HCT116 (cell line): ENCODE measurements around the gene IGSF21. TPM values are rescaled to one million over a fixed set of nuclear protein-coding genes. Genes with fewer than 3 reads are reported as not detected.

Source experiments
- ATAC-seq: fragments of 200-7000 bp; cut with Tn5 transposase; 2 replicates; pipeline ENCODE4 v1.9.1; 2020; ENCODE audit warnings: mild to moderate bottlenecking, moderate library complexity
- BruUV-seq: library from RNA; stranded (reverse); fragments of 400-500 nt; replicated peaks from 2 replicates; lab custom pipeline; 2021; lab: Mats Ljungman, UMichigan
- CTCF ChIA-PET: fragments of 300-600 bp; sonication (Branson Sonifier 250); formaldehyde crosslinking; loops from one replicate; lab custom pipeline; 2021; ENCODE audit warnings: antibody characterized with exemption; lab: Charles Lee
- POLR2A ChIA-PET: fragments of 300-600, 350-600 bp; sonication (Branson Sonifier 250); formaldehyde crosslinking; loops from one replicate; lab custom pipeline; 2021; ENCODE audit warnings: antibody characterized with exemption; lab: Charles Lee
- RAD21 ChIA-PET, 2 experiments: fragments of 300-600 bp; sonication (Branson Sonifier 250); formaldehyde crosslinking; loops; one replicate each; lab custom pipeline; 2023; ENCODE audit warnings: low total read pairs in 2 of 2; ENCODE audit not compliant: uncharacterized antibody in 2 of 2, unreplicated experiment in 2 of 2, low non-redundant PET in 1 of 2; lab: Charles Lee
- DNase-seq: peaks from one replicate; pipeline ENCODE4 v3.0.0-alpha.2; 2010; ENCODE audit warnings: low read depth, low spot score
- H2AFZ ChIP-seq: fragments of 200-600 bp; shearing (Covaris generic), sonication (generic); 2 replicates; pipeline ENCODE4 v1.6.1; 2017; ENCODE audit warnings: low read depth, mixed run types, mixed read lengths, antibody characterized with exemption, low read length; ENCODE audit not compliant: poor library complexity, severe bottlenecking
- H3K27ac ChIP-seq: 2 replicates; pipeline ENCODE4 v1.5.1; 2012; ENCODE audit warnings: low read depth, low read length
- H3K27me3 ChIP-seq: fragments of 200-600 bp; sonication (generic); 2 replicates; pipeline ENCODE4 v1.6.1; 2016; ENCODE audit warnings: mixed run types, low read length, mixed read lengths; ENCODE audit not compliant: insufficient read depth
- H3K36me3 ChIP-seq, 2 experiments: fragments of 200-500 bp in 1 of 2; fragments of 200-600 bp in 1 of 2; sonication (Bioruptor generic) in 1 of 2; sonication (generic) in 1 of 2; 2 replicates each; pipeline versions ENCODE4 v1.5.1 to v1.6.1; 2014 to 2016; ENCODE audit warnings: low read length in 2 of 2, inconsistent platforms in 1 of 2, mixed read lengths in 1 of 2, mixed run types in 1 of 2; ENCODE audit not compliant: insufficient read depth in 2 of 2, control insufficient read depth in 1 of 2
- H3K4me1 ChIP-seq, 2 experiments: fragments of 200-600 bp in 1 of 2; sonication (generic) in 1 of 2; 2 replicates each; pipeline versions ENCODE4 v1.5.1 to v1.6.1; 2012 to 2017; ENCODE audit warnings: low read length in 2 of 2, inconsistent platforms in 1 of 2, mild to moderate bottlenecking in 1 of 2, mixed read lengths in 1 of 2, mixed run types in 1 of 2, moderate library complexity in 1 of 2; ENCODE audit not compliant: insufficient read depth in 2 of 2, control insufficient read depth in 1 of 2
- H3K4me2 ChIP-seq: fragments of 200-600 bp; sonication (generic); 2 replicates; pipeline ENCODE4 v1.6.1; 2017; ENCODE audit warnings: mixed run types, low read length, mixed read lengths
- H3K4me3 ChIP-seq, 2 experiments: fragments of 200-600 bp in 1 of 2; sonication (generic) in 1 of 2; replicated peaks in 1 of 2; 2 replicates each; pipeline ENCODE4 v1.5.1; 2011 to 2016; ENCODE audit warnings: low read length in 2 of 2, control low read depth in 1 of 2, low read depth in 1 of 2, mild to moderate bottlenecking in 1 of 2, mixed read lengths in 1 of 2, mixed run types in 1 of 2
- H3K79me2 ChIP-seq: fragments of 200-600 bp; sonication (generic); 2 replicates; pipeline ENCODE4 v1.6.1; 2017; ENCODE audit warnings: mild to moderate bottlenecking, mixed run types, low read length, moderate library complexity, mixed read lengths; ENCODE audit not compliant: insufficient read depth
- H3K9ac ChIP-seq: fragments of 200-600 bp; sonication (generic); 2 replicates; pipeline ENCODE4 v1.6.1; 2016; ENCODE audit warnings: low read length, mixed read lengths
- H3K9me2 ChIP-seq: fragments of 200-600 bp; sonication (generic), shearing (Covaris generic); 2 replicates; pipeline ENCODE4 v1.6.1; 2017; ENCODE audit warnings: mixed run types, mild to moderate bottlenecking, moderate library complexity; ENCODE audit not compliant: insufficient read depth
- H3K9me3 ChIP-seq, 2 experiments: fragments of 200-500 bp in 1 of 2; fragments of 200-600 bp in 1 of 2; sonication (Bioruptor generic) in 1 of 2; sonication (generic) in 1 of 2; 2 replicates each; pipeline ENCODE4 v1.6.1; 2014 to 2017; ENCODE audit warnings: low read length in 2 of 2, mixed read lengths in 2 of 2, inconsistent platforms in 1 of 2, low read depth in 1 of 2, mild to moderate bottlenecking in 1 of 2, mixed run types in 1 of 2, moderate library complexity in 1 of 2; ENCODE audit not compliant: control insufficient read depth in 1 of 2, insufficient read depth in 1 of 2
- H4K20me1 ChIP-seq: fragments of 200-600 bp; sonication (generic), shearing (Covaris generic); 2 replicates; pipeline ENCODE4 v1.6.1; 2017; ENCODE audit warnings: mixed run types, mild to moderate bottlenecking, moderate library complexity; ENCODE audit not compliant: insufficient read depth
- CEBPB ChIP-seq: IDR thresholded peaks from 2 replicates; pipeline ENCODE4 v1.6.1; 2012; ENCODE audit warnings: low read depth
- EZH2phosphoT487 ChIP-seq: fragments of 200-600 bp; IDR thresholded peaks from 2 replicates; pipeline ENCODE4 v1.6.1; 2018; ENCODE audit warnings: antibody characterized with exemption, borderline replicate concordance
- SIN3A ChIP-seq: IDR thresholded peaks from 2 replicates; pipeline ENCODE4 v1.6.1; 2012; ENCODE audit warnings: low read depth
- SP1 ChIP-seq: IDR thresholded peaks from 2 replicates; pipeline ENCODE4 v1.6.1; 2012; ENCODE audit warnings: low read depth
- YY1 ChIP-seq: IDR thresholded peaks from 2 replicates; pipeline ENCODE4 v1.6.1; 2011; ENCODE audit warnings: low read length, low read depth, moderate library complexity, mild to moderate bottlenecking; ENCODE audit not compliant: insufficient replicate concordance; ENCODE audit errors: extremely low read depth
- ZNF274 ChIP-seq: fragments of 200-500 bp; sonication (Bioruptor generic); IDR thresholded peaks from 2 replicates; pipeline ENCODE4 v1.6.1; 2014; ENCODE audit warnings: mild to moderate bottlenecking, low read depth, low read length, inconsistent platforms
- intact Hi-C: fragments of 100-400 bp; cut with micrococcal nuclease; formaldehyde crosslinking; loops from 2 replicates; pipeline ENCODE4 v1.10.0; 2022
- total RNA-seq: library from RNA; stranded (reverse); gene quantifications from one replicate; pipeline ENCODE4 v1.2.1, GENCODE V29; 2021; ENCODE audit not compliant: unreplicated experiment
- TF ChIP-seq, protein P1 (sequence below): IDR thresholded peaks from 2 replicates; pipeline ENCODE4 v1.6.1; 2012
- TF ChIP-seq, protein P2 (sequence below): IDR thresholded peaks from 2 replicates; pipeline ENCODE4 v1.6.1; 2012; ENCODE audit warnings: low read depth
- TF ChIP-seq, protein P3 (sequence below): IDR thresholded peaks from 2 replicates; pipeline ENCODE4 v1.6.1; 2011; ENCODE audit warnings: mild to moderate bottlenecking, low read length, moderate library complexity; ENCODE audit not compliant: insufficient replicate concordance; ENCODE audit errors: extremely low read depth

Gene IGSF21
- total RNA-seq, 1 experiment from 2014 or later, result not detected

DNA sequence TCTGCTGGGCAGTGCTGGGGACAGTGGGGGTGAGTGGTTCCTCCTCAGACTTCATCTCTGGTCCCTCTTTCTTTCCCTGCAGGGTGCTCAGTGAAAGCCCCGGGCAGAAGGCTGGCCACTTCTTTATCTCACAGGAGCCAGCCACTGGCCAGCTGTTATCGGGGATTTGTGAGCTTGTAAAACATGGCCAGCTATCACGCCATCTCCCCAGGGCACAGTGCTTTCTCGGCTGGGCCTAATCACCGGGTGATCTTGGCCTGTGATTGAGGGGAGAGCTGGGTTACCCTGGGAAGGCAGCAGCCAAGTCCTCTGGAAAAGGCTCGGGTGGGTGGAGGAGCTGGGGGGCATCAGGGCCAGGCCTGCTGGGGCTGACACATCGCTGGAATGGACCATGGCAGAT, 83.0 kb downstream of the IGSF21 start:
- BruUV-seq, result no TSS peak

DNA sequence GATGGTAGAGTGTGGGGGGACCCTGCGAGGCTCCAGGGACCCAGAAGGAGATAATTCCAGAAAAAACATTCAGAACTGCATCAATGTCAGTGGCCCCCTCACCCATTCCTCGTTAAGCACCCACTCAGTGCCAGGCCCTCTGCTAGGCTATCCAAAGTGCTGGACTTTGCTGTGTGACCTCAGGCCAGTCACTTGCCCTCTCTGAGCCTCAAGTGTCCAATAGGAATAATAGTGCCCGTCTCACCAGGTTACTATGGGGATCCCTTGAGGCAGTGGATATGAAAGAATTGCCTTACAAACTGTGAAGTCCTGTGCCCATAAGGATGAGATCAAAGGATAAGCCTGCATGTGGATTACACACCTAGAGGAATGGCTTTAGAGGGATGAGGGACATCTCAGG, 83.4 kb downstream of the IGSF21 start:
- Histone ChIP-seq H3K36me3 (no peaks in the 10 kb centered on the region), H4K20me1 (no peaks in the 10 kb centered on the region), H3K4me2 (no peak overlapping the region), H3K9me2 (no peaks in the 10 kb centered on the region), H3K4me1 (no peaks in the 10 kb centered on the region), H3K27ac (no peak overlapping the region), H2AFZ (no peak overlapping the region), H3K9ac (no peak overlapping the region), H3K27me3 (peaks cover 63% of the 10 kb centered on the region), H3K4me3 (no peak overlapping the region), H3K79me2 (no peaks in the 10 kb centered on the region), H3K9me3 (no peaks in the 10 kb centered on the region)
- ChIA-PET RAD21 (no interaction called here), CTCF (no interaction called here), POLR2A (no interaction called here)
- BruUV-seq, result no TSS peak
- ATAC-seq, result no peak
- no peak for DNase-seq
- TF ChIP-seq, protein P1, sequence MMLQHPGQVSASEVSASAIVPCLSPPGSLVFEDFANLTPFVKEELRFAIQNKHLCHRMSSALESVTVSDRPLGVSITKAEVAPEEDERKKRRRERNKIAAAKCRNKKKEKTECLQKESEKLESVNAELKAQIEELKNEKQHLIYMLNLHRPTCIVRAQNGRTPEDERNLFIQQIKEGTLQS, result no peak
- TF ChIP-seq ZNF274 (no peak), SIN3A (no peak), YY1 (no peak), EZH2phosphoT487 (no peak), CEBPB (no peak)
- TF ChIP-seq, protein P2, sequence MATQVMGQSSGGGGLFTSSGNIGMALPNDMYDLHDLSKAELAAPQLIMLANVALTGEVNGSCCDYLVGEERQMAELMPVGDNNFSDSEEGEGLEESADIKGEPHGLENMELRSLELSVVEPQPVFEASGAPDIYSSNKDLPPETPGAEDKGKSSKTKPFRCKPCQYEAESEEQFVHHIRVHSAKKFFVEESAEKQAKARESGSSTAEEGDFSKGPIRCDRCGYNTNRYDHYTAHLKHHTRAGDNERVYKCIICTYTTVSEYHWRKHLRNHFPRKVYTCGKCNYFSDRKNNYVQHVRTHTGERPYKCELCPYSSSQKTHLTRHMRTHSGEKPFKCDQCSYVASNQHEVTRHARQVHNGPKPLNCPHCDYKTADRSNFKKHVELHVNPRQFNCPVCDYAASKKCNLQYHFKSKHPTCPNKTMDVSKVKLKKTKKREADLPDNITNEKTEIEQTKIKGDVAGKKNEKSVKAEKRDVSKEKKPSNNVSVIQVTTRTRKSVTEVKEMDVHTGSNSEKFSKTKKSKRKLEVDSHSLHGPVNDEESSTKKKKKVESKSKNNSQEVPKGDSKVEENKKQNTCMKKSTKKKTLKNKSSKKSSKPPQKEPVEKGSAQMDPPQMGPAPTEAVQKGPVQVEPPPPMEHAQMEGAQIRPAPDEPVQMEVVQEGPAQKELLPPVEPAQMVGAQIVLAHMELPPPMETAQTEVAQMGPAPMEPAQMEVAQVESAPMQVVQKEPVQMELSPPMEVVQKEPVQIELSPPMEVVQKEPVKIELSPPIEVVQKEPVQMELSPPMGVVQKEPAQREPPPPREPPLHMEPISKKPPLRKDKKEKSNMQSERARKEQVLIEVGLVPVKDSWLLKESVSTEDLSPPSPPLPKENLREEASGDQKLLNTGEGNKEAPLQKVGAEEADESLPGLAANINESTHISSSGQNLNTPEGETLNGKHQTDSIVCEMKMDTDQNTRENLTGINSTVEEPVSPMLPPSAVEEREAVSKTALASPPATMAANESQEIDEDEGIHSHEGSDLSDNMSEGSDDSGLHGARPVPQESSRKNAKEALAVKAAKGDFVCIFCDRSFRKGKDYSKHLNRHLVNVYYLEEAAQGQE, result no peak
- TF ChIP-seq, protein P3, sequence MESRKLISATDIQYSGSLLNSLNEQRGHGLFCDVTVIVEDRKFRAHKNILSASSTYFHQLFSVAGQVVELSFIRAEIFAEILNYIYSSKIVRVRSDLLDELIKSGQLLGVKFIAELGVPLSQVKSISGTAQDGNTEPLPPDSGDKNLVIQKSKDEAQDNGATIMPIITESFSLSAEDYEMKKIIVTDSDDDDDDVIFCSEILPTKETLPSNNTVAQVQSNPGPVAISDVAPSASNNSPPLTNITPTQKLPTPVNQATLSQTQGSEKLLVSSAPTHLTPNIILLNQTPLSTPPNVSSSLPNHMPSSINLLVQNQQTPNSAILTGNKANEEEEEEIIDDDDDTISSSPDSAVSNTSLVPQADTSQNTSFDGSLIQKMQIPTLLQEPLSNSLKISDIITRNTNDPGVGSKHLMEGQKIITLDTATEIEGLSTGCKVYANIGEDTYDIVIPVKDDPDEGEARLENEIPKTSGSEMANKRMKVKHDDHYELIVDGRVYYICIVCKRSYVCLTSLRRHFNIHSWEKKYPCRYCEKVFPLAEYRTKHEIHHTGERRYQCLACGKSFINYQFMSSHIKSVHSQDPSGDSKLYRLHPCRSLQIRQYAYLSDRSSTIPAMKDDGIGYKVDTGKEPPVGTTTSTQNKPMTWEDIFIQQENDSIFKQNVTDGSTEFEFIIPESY, result no peak
- intact Hi-C loops, result no loop called here

More for the DNA sequence above, 83.0 kb downstream of the IGSF21 start:
- Histone ChIP-seq H3K27me3 (peaks cover 63% of the 10 kb centered on the region), H3K79me2 (no peaks in the 10 kb centered on the region), H3K4me3 (no peak overlapping the region), H4K20me1 (no peaks in the 10 kb centered on the region), H3K4me1 (no peaks in the 10 kb centered on the region), H3K27ac (no peak overlapping the region), H3K9ac (no peak overlapping the region), H3K4me2 (no peak overlapping the region), H3K36me3 (no peaks in the 10 kb centered on the region), H3K9me2 (no peaks in the 10 kb centered on the region), H3K9me3 (no peaks in the 10 kb centered on the region), H2AFZ (no peak overlapping the region)
- POLR2A ChIA-PET, result no interaction called here
- CTCF ChIA-PET, result no interaction called here
- intact Hi-C loops, result no loop called here
- DNase-seq (no peak), ATAC-seq (no peak)
- RAD21 ChIA-PET, result no interaction called here
- TF ChIP-seq SP1, result no peak
